CD4-positive, alpha-beta T cell (primary cell): ENCODE data around the gene CTPS2. TPM values are rescaled to one million over a fixed set of nuclear protein-coding genes. Genes with fewer than 3 reads are reported as not detected.

Source experiments
- ATAC-seq: fragments of 200-7000 bp; cut with Tn5 transposase; one replicate; pipeline ENCODE4 v1.10.0; 2022; ENCODE audit warnings: mild to moderate bottlenecking; ENCODE audit not compliant: poor library complexity
- CTCF ChIA-PET: fragments of 350-600 bp; sonication (Branson Sonifier 250); formaldehyde crosslinking; loops from one replicate; lab custom pipeline; 2021; ENCODE audit warnings: antibody characterized with exemption, inconsistent platforms; lab: Charles Lee
- POLR2A ChIA-PET: fragments of 350-600 bp; sonication (Branson Sonifier 250); formaldehyde crosslinking; loops from one replicate; lab custom pipeline; 2021; ENCODE audit warnings: antibody characterized with exemption, inconsistent platforms; lab: Charles Lee
- DNase-seq, 14 experiments: peaks; one replicate each; pipeline ENCODE4 v3.0.0-alpha.2; 2013 to 2020; ENCODE audit warnings: mixed read lengths in 2 of 14
- H3K27ac ChIP-seq, 2 donors: one replicate each; pipeline versions ENCODE4 v1.5.1 to v1.7.0; 2013; ENCODE audit warnings: low read length in 2 of 2, low read depth in 1 of 2, mild to moderate bottlenecking in 1 of 2
- H3K27me3 ChIP-seq, 2 experiments: 1 replicate in 1 of 2; 2 replicates in 1 of 2; pipeline versions ENCODE4 v1.6.1 to v1.7.0; 2013; ENCODE audit warnings: low read length in 2 of 2, control low read depth in 1 of 2, mild to moderate bottlenecking in 1 of 2, moderate library complexity in 1 of 2; ENCODE audit not compliant: insufficient read depth in 2 of 2, control insufficient read depth in 1 of 2
- H3K36me3 ChIP-seq: one replicate; pipeline ENCODE4 v1.6.1; 2013; ENCODE audit warnings: low read length, control low read depth; ENCODE audit not compliant: insufficient read depth
- H3K4me1 ChIP-seq: one replicate; pipeline ENCODE4 v1.6.1; 2013; ENCODE audit warnings: low read length, control low read depth; ENCODE audit not compliant: insufficient read depth
- H3K4me3 ChIP-seq: one replicate; pipeline ENCODE4 v1.5.1; 2013; ENCODE audit warnings: mild to moderate bottlenecking, low read length, moderate library complexity
- H3K9me3 ChIP-seq, 2 experiments: 1 replicate in 1 of 2; 2 replicates in 1 of 2; pipeline versions ENCODE4 v1.6.1 to v1.7.0; 2013; ENCODE audit warnings: low read length in 2 of 2, mild to moderate bottlenecking in 2 of 2, control low read depth in 1 of 2, moderate library complexity in 1 of 2; ENCODE audit not compliant: control insufficient read depth in 1 of 2, insufficient read depth in 1 of 2
- H3K27ac Mint-ChIP-seq: one replicate; pipeline ENCODE4 v1.8.0; 2020; ENCODE audit warnings: mixed read lengths
- H3K27me3 Mint-ChIP-seq: one replicate; pipeline ENCODE4 v1.8.0; 2021; ENCODE audit warnings: mixed read lengths
- H3K36me3 Mint-ChIP-seq: one replicate; pipeline ENCODE4 v1.8.0; 2021; ENCODE audit warnings: low read depth, mixed read lengths
- H3K4me1 Mint-ChIP-seq: one replicate; pipeline ENCODE4 v1.8.0; 2021; ENCODE audit warnings: low read depth, mixed read lengths
- H3K4me3 Mint-ChIP-seq: one replicate; pipeline ENCODE4 v1.8.0; 2020; ENCODE audit warnings: mild to moderate bottlenecking, mixed read lengths
- H3K9me3 Mint-ChIP-seq: one replicate; pipeline ENCODE4 v1.8.0; 2020; ENCODE audit warnings: mixed read lengths
- CTCF ChIP-seq: fragments of 200-600 bp; IDR thresholded peaks from one replicate; pipeline ENCODE4 v1.8.0; 2022; ENCODE audit warnings: antibody characterized with exemption, mild to moderate bottlenecking
- intact Hi-C, 2 experiments: fragments of 100-400 bp; cut with DNase I in 1 of 2; cut with micrococcal nuclease in 1 of 2; formaldehyde crosslinking; loops; one replicate each; pipeline versions ENCODE4 v1.15.1 to v1.9.0; 2023 to 2025; cut with DNase I, micrococcal nuclease
- total RNA-seq, 174 experiments: library from RNA in 2 of 174; stranded (reverse) in 2 of 174; gene quantifications; one replicate each; pipeline ENCODE4 v1.2.3 and lab custom pipeline; 2021 to 2026

The CTPS2 gene
- total RNA-seq, 2 experiments from 2014 or later: 3.8 to 4.6 TPM

- Histone ChIP-seq H3K27ac (no peak overlapping the region), H3K4me3 (no peak overlapping the region), H3K4me1 (peaks cover 6% of the 10 kb centered on the region), H3K9me3 (no peaks in the 10 kb centered on the region), H3K27me3 (no peaks in the 10 kb centered on the region), H3K36me3 (peaks cover 2% of the 10 kb centered on the region)
- intact Hi-C loops: no loop called here
- DNase-seq (no peak), ATAC-seq (no peak)
- Mint-ChIP-seq H3K36me3 (peaks cover 6% of the 10 kb centered on the region), H3K27ac (no peak overlapping the region), H3K4me3 (no peak overlapping the region), H3K4me1 (peaks cover 10% of the 10 kb centered on the region), H3K9me3 (no peaks in the 10 kb centered on the region), H3K27me3 (no peaks in the 10 kb centered on the region)
- no peak for TF ChIP-seq CTCF
- POLR2A ChIA-PET: no interaction called here
- CTCF ChIA-PET: no interaction called here
Measured at GRCh38 chrX:16589211-16589610, 123.3 kb downstream of the CTPS2 start.

DNA sequence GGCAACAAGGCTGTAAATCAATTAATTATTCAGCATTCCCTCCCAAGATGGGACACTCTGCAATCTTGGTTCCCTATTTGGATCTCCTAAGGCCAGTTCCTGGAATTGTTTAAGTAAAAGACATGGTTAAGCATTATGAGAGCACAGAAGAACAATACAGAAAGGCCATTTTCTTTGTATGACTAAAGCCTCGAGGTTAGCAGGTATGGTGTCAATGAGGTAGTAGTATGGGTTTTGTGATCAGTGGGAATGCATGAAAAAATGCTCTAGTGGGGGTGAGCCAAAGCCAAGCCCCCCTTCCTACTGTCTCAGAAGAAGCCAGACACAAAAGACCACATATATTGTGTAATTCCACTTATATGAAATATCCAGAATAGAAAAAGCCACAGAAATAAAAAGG is 124.2 kb downstream of the CTPS2 start:
- intact Hi-C loops: no loop called here
- peaks cover under 1% of the 10 kb centered on the region for H3K4me1 Mint-ChIP-seq
- no peaks in the 10 kb centered on the region for H3K9me3 ChIP-seq

GRCh38 chrX:16587836-16588235 is 124.6 kb downstream of the CTPS2 start:
- intact Hi-C loops: no loop called here
- H3K27me3 ChIP-seq: no peaks in the 10 kb centered on the region
- no peak for ATAC-seq
- no peaks in the 10 kb centered on the region for H3K9me3 ChIP-seq
- no peak for TF ChIP-seq CTCF
- Mint-ChIP-seq H3K9me3 (no peaks in the 10 kb centered on the region), H3K4me1 (no peaks in the 10 kb centered on the region), H3K27ac (no peak overlapping the region), H3K36me3 (peaks cover 6% of the 10 kb centered on the region), H3K4me3 (no peak overlapping the region), H3K27me3 (no peaks in the 10 kb centered on the region)
- H3K4me3 ChIP-seq: no peak overlapping the region
- peaks cover 2% of the 10 kb centered on the region for H3K36me3 ChIP-seq
- ChIA-PET CTCF (no interaction called here), POLR2A (no interaction called here)
- H3K4me1 ChIP-seq: no peaks in the 10 kb centered on the region
- no peak for DNase-seq
- H3K27ac ChIP-seq: no peak overlapping the region

More for the DNA sequence above, 124.2 kb downstream of the CTPS2 start:
- no peak overlapping the region for H3K27ac Mint-ChIP-seq
- no peaks in the 10 kb centered on the region for H3K27me3 Mint-ChIP-seq
- H3K36me3 ChIP-seq: peaks cover 2% of the 10 kb centered on the region
- POLR2A ChIA-PET: no interaction called here
- no peaks in the 10 kb centered on the region for H3K27me3 ChIP-seq
- H3K4me3 Mint-ChIP-seq: no peak overlapping the region
- TF ChIP-seq CTCF: no peak
- CTCF ChIA-PET: no interaction called here
- peaks cover 6% of the 10 kb centered on the region for H3K36me3 Mint-ChIP-seq
- no peak for DNase-seq
- no peaks in the 10 kb centered on the region for H3K4me1 ChIP-seq
- ATAC-seq: no peak
- H3K27ac ChIP-seq: no peak overlapping the region
- H3K9me3 Mint-ChIP-seq: no peaks in the 10 kb centered on the region
- H3K4me3 ChIP-seq: no peak overlapping the region
